ENCODE measurements around the gene UBL4B. TPM values are rescaled to one million over a fixed set of nuclear protein-coding genes. Genes with fewer than 3 reads are reported as not detected.

UBL4B gene
- total and polyA plus RNA-seq, 2 donors (not counting 3 experiments of a cell fraction or from before 2014, with no cell fraction given): not detected

GRCh38 chr1:110119843-110120242, 7.6 kb downstream of the UBL4B start:
- peaks cover 3 to 15% of the 10 kb centered on the region in 2 experiments for H3K27me3 ChIP-seq (ENCODE audit: control insufficient read depth in 2 of 2, insufficient read depth in 2 of 2, low read length in 2 of 2)
- no peaks in the 10 kb centered on the region for H3K9me1 ChIP-seq (replicated peaks; ENCODE audit: control insufficient read depth, extremely low read depth, insufficient read depth, low read length)
- no TSS peak for BruUV-seq (replicated peaks)
- H2AFZ ChIP-seq (ENCODE audit: low read depth, low read length): no peak overlapping the region
- no peaks in the 10 kb centered on the region for H3K36me3 ChIP-seq (ENCODE audit: control insufficient read depth in 2 of 2, extremely low read depth in 1 of 2, insufficient read depth in 2 of 2, low read length in 2 of 2)
- H3K27ac ChIP-seq (ENCODE audit: insufficient read depth, low read depth, low read length): no peak overlapping the region
- H3K4me3 ChIP-seq (replicated peaks in 1 of 3; ENCODE audit: insufficient read depth in 1 of 3, low read depth in 1 of 3, low read length in 3 of 3): no peak overlapping the region
- no peaks in the 10 kb centered on the region for H3K4me1 ChIP-seq (ENCODE audit: control insufficient read depth, extremely low read depth, insufficient read depth, low read length)
- POLR2A ChIA-PET: no interaction called here
- no peaks in the 10 kb centered on the region for H4K20me1 ChIP-seq (replicated peaks; ENCODE audit: control insufficient read depth, extremely low read depth, insufficient read depth, low read length)
- no peaks in the 10 kb centered on the region for H3K9me3 ChIP-seq (replicated peaks; ENCODE audit: control insufficient read depth, insufficient read depth, low read length)
- CTCF ChIA-PET: no interaction called here
- no peak overlapping the region for H3K4me2 ChIP-seq (ENCODE audit: insufficient read depth, low read length)
- DNase-seq (ENCODE audit: low read depth, low spot score): no peak
- FAIRE-seq: no peak
- no peaks in the 10 kb centered on the region for H3K79me2 ChIP-seq (ENCODE audit: control insufficient read depth, insufficient read depth, low read length)
- TF ChIP-seq POLR2AphosphoS5 (IDR thresholded peaks at IDR 0.05; ENCODE audit: insufficient read depth, low read depth, low read length) (no peak), GATA2 (IDR thresholded peaks at IDR 0.05; ENCODE audit: insufficient read depth, insufficient read length, low read depth, low read length) (no peak), CTCF (IDR thresholded peaks at IDR 0.05; ENCODE audit: extremely low read depth in 1 of 2, insufficient read depth in 1 of 2, low read depth in 1 of 2, low read length in 2 of 2) (no peak), MYC (IDR thresholded peaks at IDR 0.05; ENCODE audit: low read depth, low read length) (no peak), FOS (IDR thresholded peaks at IDR 0.05; ENCODE audit: borderline replicate concordance, insufficient read depth, low read length) (no peak), MAX (IDR thresholded peaks at IDR 0.05; ENCODE audit: insufficient read depth, insufficient read length) (no peak), POLR2A (IDR thresholded peaks at IDR 0.05; ENCODE audit: low read depth, low read length) (no peak), JUN (IDR thresholded peaks at IDR 0.05; ENCODE audit: borderline replicate concordance, insufficient read depth, insufficient read length, low read depth) (no peak), EZH2 (IDR thresholded peaks at IDR 0.05; ENCODE audit: borderline replicate concordance, low read depth, low read length, severe bottlenecking) (no peak)
- no peak overlapping the region for H3K9ac ChIP-seq (replicated peaks; ENCODE audit: extremely low read depth, insufficient read depth, low read length)
- intact Hi-C loops (cut with micrococcal nuclease) (no loop called here), dilution Hi-C loops (cut with MboI; ENCODE audit: extremely low pct_ligation_motif_present, low sequenced_read_pairs) (no loop called here)

All from endothelial cell of umbilical vein (primary cell).